LNCaP clone FGC (cell line): ENCODE results near the gene SEC22C.

ENCODE experiments used
- DNase-seq: peaks from one replicate; pipeline ENCODE4 v3.0.0-alpha.2; 2011; ENCODE audit warnings: low read depth
- H3K4me3 ChIP-seq: 2 replicates; pipeline ENCODE4 v1.5.1; 2011; ENCODE audit warnings: mild to moderate bottlenecking, low read depth, low read length, control low read depth
- CTCF ChIP-seq: IDR thresholded peaks from 2 replicates; pipeline ENCODE4 v1.5.1; 2012; ENCODE audit warnings: mild to moderate bottlenecking; ENCODE audit not compliant: control insufficient read depth, insufficient read depth; ENCODE audit errors: extremely low read depth

SEC22C gene

GRCh38 chr3:42533161-42533897 lies 48.4 kb downstream of the SEC22C start:
- TF ChIP-seq CTCF = no peak
- no peak for DNase-seq
- no peak overlapping the region for H3K4me3 ChIP-seq

- no peak overlapping the region for H3K4me3 ChIP-seq
- no peak for TF ChIP-seq CTCF
- DNase-seq = no peak
Observed at GRCh38 chr3:42532229-42532628, 49.5 kb downstream of the SEC22C start.

GRCh38 chr3:42531470-42531869 lies 50.3 kb downstream of the SEC22C start:
- no peak for DNase-seq
- H3K4me3 ChIP-seq = no peak overlapping the region
- no peak for TF ChIP-seq CTCF

GRCh38 chr3:42530073-42530472 lies 51.7 kb downstream of the SEC22C start:
- no peak for TF ChIP-seq CTCF
- no peak for DNase-seq
- no peak overlapping the region for H3K4me3 ChIP-seq

GRCh38 chr3:42529468-42529867 lies 52.3 kb downstream of the SEC22C start:
- no peak for TF ChIP-seq CTCF
- DNase-seq = no peak
- no peak overlapping the region for H3K4me3 ChIP-seq

GRCh38 chr3:42527368-42527917 lies 54.3 kb downstream of the SEC22C start:
- no peak for DNase-seq
- H3K4me3 ChIP-seq = no peak overlapping the region
- TF ChIP-seq CTCF = no peak
